SK-N-SH (cell line): ENCODE data around the gene ELMO3. TPM values are rescaled to one million over a fixed set of nuclear protein-coding genes. Genes with fewer than 3 reads are reported as not detected.

ENCODE experiments used
- CTCF ChIA-PET: fragments of 300-600, 350-600 bp; formaldehyde crosslinking; extraction: SDS; loops from one replicate; lab custom pipeline; 2021; lab: Yijun Ruan, JAX
- POLR2A ChIA-PET: fragments of 350-600 bp; sonication (Branson Sonifier 250); formaldehyde crosslinking; extraction: SDS; loops from one replicate; lab custom pipeline; 2020; ENCODE audit warnings: antibody characterized with exemption, inconsistent platforms; lab: Yijun Ruan, JAX
- DNase-seq: peaks from one replicate; pipeline ENCODE4 v3.0.0; 2012
- H2AFZ ChIP-seq: fragments of 200-600 bp; sonication (generic); 2 replicates; pipeline ENCODE4 v1.8.1; 2016; ENCODE audit warnings: antibody characterized with exemption, mild to moderate bottlenecking, low read depth
- H3F3A ChIP-seq: fragments of 200-600 bp; sonication (generic); replicated peaks from 2 replicates; pipeline ENCODE3; 2016; ENCODE audit warnings: antibody characterized with exemption, mild to moderate bottlenecking; ENCODE audit not compliant: insufficient read depth
- H3K27ac ChIP-seq, 2 experiments: fragments of 200-500 bp in 1 of 2; fragments of 200-600 bp in 1 of 2; sonication (Bioruptor generic) in 1 of 2; sonication (generic), shearing (Covaris generic) in 1 of 2; 2 replicates each; pipeline versions ENCODE4 v1.5.1 to v1.6.1; 2014 to 2016; ENCODE audit warnings: low read depth in 2 of 2, inconsistent platforms in 1 of 2, low read length in 1 of 2, mild to moderate bottlenecking in 1 of 2, mixed read lengths in 1 of 2
- H3K27me3 ChIP-seq: fragments of 200-600 bp; sonication (generic), shearing (Covaris generic); 2 replicates; pipeline ENCODE4 v1.6.1; 2016; ENCODE audit warnings: mixed run types; ENCODE audit not compliant: insufficient read depth
- H3K36me3 ChIP-seq, 2 experiments: fragments of 200-500 bp in 1 of 2; fragments of 200-600 bp in 1 of 2; sonication (Bioruptor generic) in 1 of 2; sonication (generic) in 1 of 2; replicated peaks in 1 of 2; 2 replicates each; pipeline versions ENCODE3 to v1.5.1; 2014 to 2016; ENCODE audit warnings: low read length in 1 of 2, mild to moderate bottlenecking in 1 of 2; ENCODE audit not compliant: insufficient read depth in 2 of 2, control insufficient read depth in 1 of 2
- H3K4me1 ChIP-seq, 2 experiments: fragments of 200-500 bp in 1 of 2; fragments of 200-600 bp in 1 of 2; sonication (Bioruptor generic) in 1 of 2; sonication (generic), shearing (Covaris generic) in 1 of 2; 2 replicates each; pipeline versions ENCODE4 v1.5.1 to v1.6.1; 2014 to 2016; ENCODE audit warnings: low read depth in 1 of 2, low read length in 1 of 2, mixed run types in 1 of 2; ENCODE audit not compliant: insufficient read depth in 2 of 2, control insufficient read depth in 1 of 2
- H3K4me2 ChIP-seq: fragments of 200-600 bp; sonication (generic), shearing (Covaris generic); 2 replicates; pipeline ENCODE4 v1.6.1; 2017; ENCODE audit warnings: mixed run types
- H3K4me3 ChIP-seq, 2 experiments: fragments of 200-500 bp in 1 of 2; fragments of 200-600 bp in 1 of 2; sonication (Bioruptor generic) in 1 of 2; sonication (generic), shearing (Covaris generic) in 1 of 2; 2 replicates each; pipeline versions ENCODE4 v1.5.1 to v1.8.1; 2014 to 2016; ENCODE audit warnings: low read depth in 2 of 2, inconsistent platforms in 1 of 2, low read length in 1 of 2, mild to moderate bottlenecking in 1 of 2, mixed read lengths in 1 of 2, moderate library complexity in 1 of 2
- H3K79me2 ChIP-seq: fragments of 200-600 bp; sonication (generic); 2 replicates; pipeline ENCODE4 v1.8.1; 2017; ENCODE audit warnings: mild to moderate bottlenecking; ENCODE audit not compliant: insufficient read depth
- H3K9ac ChIP-seq: fragments of 200-600 bp; sonication (generic); 2 replicates; pipeline ENCODE4 v1.6.1; 2017; ENCODE audit warnings: mixed run types
- H3K9me2 ChIP-seq: fragments of 200-600 bp; sonication (generic); 2 replicates; pipeline ENCODE4 v1.6.1; 2017; ENCODE audit warnings: mixed run types
- H3K9me3 ChIP-seq: fragments of 200-600 bp; sonication (generic); 2 replicates; pipeline ENCODE4 v1.6.1; 2017; ENCODE audit warnings: mixed run types, mild to moderate bottlenecking, moderate library complexity
- H4K20me1 ChIP-seq: fragments of 200-600 bp; sonication (generic); 2 replicates; pipeline ENCODE4 v1.6.1; 2017; ENCODE audit warnings: mild to moderate bottlenecking, mixed run types; ENCODE audit not compliant: insufficient read depth
- ELF1 ChIP-seq: IDR thresholded peaks from 2 replicates; pipeline ENCODE4 v1.4.0; 2012
- EP300 ChIP-seq, 2 experiments: IDR thresholded peaks; 2 replicates each; pipeline versions ENCODE4 v1.4.0 to v1.6.1; 2012; ENCODE audit warnings: borderline replicate concordance in 1 of 2, low read depth in 1 of 2, low read length in 1 of 2
- EZH2phosphoT487 ChIP-seq: fragments of 200-600 bp; sonication (generic); IDR thresholded peaks from 2 replicates; pipeline ENCODE4 v1.6.1; 2017; ENCODE audit warnings: low read depth, mixed run types, mild to moderate bottlenecking, antibody characterized with exemption, moderate library complexity, borderline replicate concordance
- JUND ChIP-seq: IDR thresholded peaks from 2 replicates; pipeline ENCODE4 v1.4.0; 2012
- MXI1 ChIP-seq: IDR thresholded peaks from 2 replicates; pipeline ENCODE4 v1.6.1; 2012; ENCODE audit warnings: mild to moderate bottlenecking, low read depth, low read length, improper control_type of control experiment
- NFIC ChIP-seq: IDR thresholded peaks from 2 replicates; pipeline ENCODE4 v1.4.0; 2012; ENCODE audit warnings: borderline replicate concordance
- NRF1 ChIP-seq: IDR thresholded peaks from 2 replicates; pipeline ENCODE4 v1.6.1; 2012; ENCODE audit warnings: low read depth, mild to moderate bottlenecking, low read length
- RCOR1 ChIP-seq: fragments of 150-350 bp; IDR thresholded peaks from 2 replicates; pipeline ENCODE4 v1.6.1; 2017; ENCODE audit warnings: antibody characterized with exemption, low read length
- RXRA ChIP-seq: IDR thresholded peaks from 2 replicates; pipeline ENCODE4 v1.4.0; 2012; ENCODE audit warnings: low read depth, mild to moderate bottlenecking, borderline replicate concordance
- SIN3A ChIP-seq: IDR thresholded peaks from 2 replicates; pipeline ENCODE4 v1.6.1; 2012; ENCODE audit warnings: low read depth, mild to moderate bottlenecking, low read length, moderate library complexity, borderline replicate concordance
- TCF12 ChIP-seq: IDR thresholded peaks from 2 replicates; pipeline ENCODE4 v1.4.0; 2012
- YY1 ChIP-seq: IDR thresholded peaks from 2 replicates; pipeline ENCODE4 v1.4.0; 2012; ENCODE audit warnings: low read depth, mild to moderate bottlenecking
- WGBS: methylation state at CpG from one replicate; pipeline ENCODE4 v1.1.6; 2017; ENCODE audit warnings: low lambda C conversion rate; 5-methylcytosine and 5-hydroxymethylcytosine counted together
- polyA plus RNA-seq, 3 experiments: library from polyadenylated mRNA; depleted of rRNA; stranded (reverse); fragments of >200 nt; gene quantifications; 2 replicates each; pipeline ENCODE4 v1.2.3, GENCODE V29; 2012
- TF ChIP-seq, protein P1 (sequence below): IDR thresholded peaks from 2 replicates; pipeline ENCODE4 v1.6.1; 2012; ENCODE audit warnings: mild to moderate bottlenecking, low read depth, low read length, moderate library complexity
- TF ChIP-seq, protein P2 (sequence below): fragments of 200-600 bp; sonication (generic); IDR thresholded peaks from 2 replicates; pipeline ENCODE4 v1.6.1; 2017; ENCODE audit warnings: antibody characterized with exemption, mild to moderate bottlenecking, moderate library complexity
- TF ChIP-seq, protein P3 (sequence below): fragments of 150-350 bp; IDR thresholded peaks from 2 replicates; pipeline ENCODE4 v1.6.1; 2017; ENCODE audit warnings: antibody characterized with exemption, low read length, low read depth, borderline replicate concordance

Gene ELMO3
- polyA plus RNA-seq, 1 of the 3 experiments (the other 2 are of a cell fraction), result 2.3 TPM

DNA sequence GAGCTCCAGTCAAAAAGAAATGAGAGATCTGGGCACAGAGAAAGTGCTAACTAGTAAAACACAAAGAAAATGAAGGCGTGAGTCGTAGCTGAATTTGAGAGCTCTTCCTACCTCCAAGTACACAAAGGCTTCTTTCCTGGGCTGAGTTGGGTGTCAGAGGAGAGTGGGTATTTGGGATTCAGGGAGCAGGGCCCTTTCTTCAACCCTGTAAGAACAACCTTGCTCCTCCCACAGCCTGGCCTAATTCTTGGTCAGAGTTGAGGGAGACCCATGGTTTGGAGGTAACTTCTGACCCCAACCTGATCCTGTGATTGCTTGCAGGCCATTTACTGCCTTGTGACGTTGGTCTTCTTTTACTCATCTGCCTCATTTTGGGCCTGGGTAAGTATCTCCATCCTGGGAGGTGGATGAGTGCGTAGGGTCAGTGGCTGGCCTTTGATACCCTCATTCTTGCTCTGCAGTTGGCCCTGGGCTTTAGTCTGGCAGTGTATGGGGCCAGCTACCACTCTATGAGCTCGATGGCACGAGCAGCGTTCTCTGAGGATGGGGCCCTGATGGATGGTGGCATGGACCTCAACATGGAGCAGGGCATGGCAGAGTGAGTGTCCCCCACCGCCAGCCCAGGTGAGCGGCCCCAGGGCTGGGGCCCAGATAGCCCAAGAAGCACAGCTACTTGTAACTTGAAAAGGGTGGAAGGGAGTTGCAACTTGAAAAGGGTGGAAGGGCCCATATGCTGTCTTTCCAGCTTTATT lies 29.3 kb downstream of the ELMO3 start:
- TF ChIP-seq, protein P1, sequence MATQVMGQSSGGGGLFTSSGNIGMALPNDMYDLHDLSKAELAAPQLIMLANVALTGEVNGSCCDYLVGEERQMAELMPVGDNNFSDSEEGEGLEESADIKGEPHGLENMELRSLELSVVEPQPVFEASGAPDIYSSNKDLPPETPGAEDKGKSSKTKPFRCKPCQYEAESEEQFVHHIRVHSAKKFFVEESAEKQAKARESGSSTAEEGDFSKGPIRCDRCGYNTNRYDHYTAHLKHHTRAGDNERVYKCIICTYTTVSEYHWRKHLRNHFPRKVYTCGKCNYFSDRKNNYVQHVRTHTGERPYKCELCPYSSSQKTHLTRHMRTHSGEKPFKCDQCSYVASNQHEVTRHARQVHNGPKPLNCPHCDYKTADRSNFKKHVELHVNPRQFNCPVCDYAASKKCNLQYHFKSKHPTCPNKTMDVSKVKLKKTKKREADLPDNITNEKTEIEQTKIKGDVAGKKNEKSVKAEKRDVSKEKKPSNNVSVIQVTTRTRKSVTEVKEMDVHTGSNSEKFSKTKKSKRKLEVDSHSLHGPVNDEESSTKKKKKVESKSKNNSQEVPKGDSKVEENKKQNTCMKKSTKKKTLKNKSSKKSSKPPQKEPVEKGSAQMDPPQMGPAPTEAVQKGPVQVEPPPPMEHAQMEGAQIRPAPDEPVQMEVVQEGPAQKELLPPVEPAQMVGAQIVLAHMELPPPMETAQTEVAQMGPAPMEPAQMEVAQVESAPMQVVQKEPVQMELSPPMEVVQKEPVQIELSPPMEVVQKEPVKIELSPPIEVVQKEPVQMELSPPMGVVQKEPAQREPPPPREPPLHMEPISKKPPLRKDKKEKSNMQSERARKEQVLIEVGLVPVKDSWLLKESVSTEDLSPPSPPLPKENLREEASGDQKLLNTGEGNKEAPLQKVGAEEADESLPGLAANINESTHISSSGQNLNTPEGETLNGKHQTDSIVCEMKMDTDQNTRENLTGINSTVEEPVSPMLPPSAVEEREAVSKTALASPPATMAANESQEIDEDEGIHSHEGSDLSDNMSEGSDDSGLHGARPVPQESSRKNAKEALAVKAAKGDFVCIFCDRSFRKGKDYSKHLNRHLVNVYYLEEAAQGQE, result no peak
- TF ChIP-seq JUND (no peak), EP300 (IDR thresholded peaks at IDR 0.05; ENCODE audit: borderline replicate concordance in 1 of 2, low read depth in 1 of 2, low read length in 1 of 2) (no peak), ELF1 (no peak), RXRA (no peak), YY1 (no peak), SIN3A (no peak)
- TF ChIP-seq, protein P2, sequence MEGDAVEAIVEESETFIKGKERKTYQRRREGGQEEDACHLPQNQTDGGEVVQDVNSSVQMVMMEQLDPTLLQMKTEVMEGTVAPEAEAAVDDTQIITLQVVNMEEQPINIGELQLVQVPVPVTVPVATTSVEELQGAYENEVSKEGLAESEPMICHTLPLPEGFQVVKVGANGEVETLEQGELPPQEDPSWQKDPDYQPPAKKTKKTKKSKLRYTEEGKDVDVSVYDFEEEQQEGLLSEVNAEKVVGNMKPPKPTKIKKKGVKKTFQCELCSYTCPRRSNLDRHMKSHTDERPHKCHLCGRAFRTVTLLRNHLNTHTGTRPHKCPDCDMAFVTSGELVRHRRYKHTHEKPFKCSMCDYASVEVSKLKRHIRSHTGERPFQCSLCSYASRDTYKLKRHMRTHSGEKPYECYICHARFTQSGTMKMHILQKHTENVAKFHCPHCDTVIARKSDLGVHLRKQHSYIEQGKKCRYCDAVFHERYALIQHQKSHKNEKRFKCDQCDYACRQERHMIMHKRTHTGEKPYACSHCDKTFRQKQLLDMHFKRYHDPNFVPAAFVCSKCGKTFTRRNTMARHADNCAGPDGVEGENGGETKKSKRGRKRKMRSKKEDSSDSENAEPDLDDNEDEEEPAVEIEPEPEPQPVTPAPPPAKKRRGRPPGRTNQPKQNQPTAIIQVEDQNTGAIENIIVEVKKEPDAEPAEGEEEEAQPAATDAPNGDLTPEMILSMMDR, result no peak
- CTCF ChIA-PET, result interaction anchor here (0.6 to 2.9 kb wide), 11 partner anchors 11 to 476 kb away, joined by 3 to 10 read pairs (median 4); partner anchors contain the start of genes NOL3 and SLC9A5
- no peak for DNase-seq
- Histone ChIP-seq H3F3A (peaks cover 29% of the 10 kb centered on the region), H3K36me3 (peaks cover 25 to 42% of the 10 kb centered on the region in 2 experiments), H3K4me3 (peak overlapping the region; percentile 92 to 100), H3K4me1 (peaks cover 0 to 22% of the 10 kb centered on the region in 2 experiments; a peak in 2 of 4 replicates), H3K79me2 (peaks cover 40% of the 10 kb centered on the region), H3K9me2 (no peaks in the 10 kb centered on the region), H3K9me3 (no peaks in the 10 kb centered on the region), H3K4me2 (peak overlapping the region; percentile 88), H4K20me1 (no peaks in the 10 kb centered on the region), H3K9ac (peak overlapping the region; percentile 83), H3K27me3 (no peaks in the 10 kb centered on the region), H2AFZ (no peak overlapping the region), H3K27ac (no peak overlapping the region)
- 94% methylated on average over 3 of the region's 9 CpGs for WGBS
- POLR2A ChIA-PET, result interaction anchor here (0.6 to 2.0 kb wide), 4 partner anchors 8 to 20 kb away, joined by 5 to 9 read pairs (median 6); no protein-coding TSS in a partner anchor

DNA sequence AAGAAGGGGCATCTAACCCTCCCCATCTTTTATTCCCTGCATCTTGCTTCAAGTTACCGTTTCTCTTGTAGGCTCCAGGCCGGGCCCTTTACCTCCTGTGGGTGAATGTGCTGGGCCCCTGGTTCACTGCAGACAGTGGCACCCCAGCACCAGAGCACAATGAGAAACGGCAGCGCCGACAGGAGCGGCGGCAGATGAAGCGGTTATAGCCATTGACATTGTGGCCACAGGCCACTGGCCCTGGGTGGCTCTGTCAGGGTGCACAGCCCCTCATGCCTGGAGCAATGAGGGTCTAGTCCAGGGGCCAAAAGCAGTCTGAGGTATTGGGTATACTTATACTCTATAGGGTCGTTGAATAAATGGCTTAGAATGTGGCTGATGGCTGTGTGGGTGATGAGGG lies 30.0 kb downstream of the ELMO3 start:
- Histone ChIP-seq H3K4me3 (no peak overlapping the region), H3K9me2 (no peaks in the 10 kb centered on the region), H3K4me1 (peaks cover 0 to 22% of the 10 kb centered on the region in 2 experiments; a peak in 2 of 4 replicates), H4K20me1 (no peaks in the 10 kb centered on the region), H3K4me2 (peak overlapping the region; percentile 88; the same call in 1 of the 2 replicates), H3K36me3 (peaks cover 30 to 46% of the 10 kb centered on the region in 2 experiments), H3F3A (peaks cover 33% of the 10 kb centered on the region), H3K9me3 (no peaks in the 10 kb centered on the region), H3K9ac (no peak overlapping the region), H3K27ac (no peak overlapping the region), H2AFZ (no peak overlapping the region), H3K27me3 (no peaks in the 10 kb centered on the region), H3K79me2 (peaks cover 40% of the 10 kb centered on the region)
- ChIA-PET CTCF (interaction anchor here (1.5 to 2.9 kb wide), 2 partner anchors 19 to 31 kb away, joined by 4 to 7 read pairs; no protein-coding TSS in a partner anchor), POLR2A (no interaction called here)
- DNase-seq, result no peak
- whole genome bisulfite sequencing, result 86% methylated on average over 9 of the region's 9 CpGs
- TF ChIP-seq MXI1 (no peak), EZH2phosphoT487 (no peak), RCOR1 (no peak), RXRA (no peak), TCF12 (no peak), NRF1 (no peak), NFIC (no peak), ELF1 (no peak), EP300 (IDR thresholded peaks at IDR 0.05; ENCODE audit: borderline replicate concordance in 1 of 2, low read depth in 1 of 2, low read length in 1 of 2) (no peak)
- TF ChIP-seq, protein P2, result no peak
- TF ChIP-seq, protein P3, sequence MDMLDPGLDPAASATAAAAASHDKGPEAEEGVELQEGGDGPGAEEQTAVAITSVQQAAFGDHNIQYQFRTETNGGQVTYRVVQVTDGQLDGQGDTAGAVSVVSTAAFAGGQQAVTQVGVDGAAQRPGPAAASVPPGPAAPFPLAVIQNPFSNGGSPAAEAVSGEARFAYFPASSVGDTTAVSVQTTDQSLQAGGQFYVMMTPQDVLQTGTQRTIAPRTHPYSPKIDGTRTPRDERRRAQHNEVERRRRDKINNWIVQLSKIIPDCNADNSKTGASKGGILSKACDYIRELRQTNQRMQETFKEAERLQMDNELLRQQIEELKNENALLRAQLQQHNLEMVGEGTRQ, result no peak
